Activated naive CD8-positive, alpha-beta T cell treated with anti-CD3 and anti-CD28 coated beads for 36 hours (primary cell): ENCODE measurements around the gene MAP3K14. TPM values are rescaled to one million over a fixed set of nuclear protein-coding genes. Genes with fewer than 3 reads are reported as not detected.
"Not testable (repeated sequence)": the region's sequence is repeated elsewhere in the genome, so short reads cannot be mapped to it uniquely, and the experiment has no call there.

Source experiments
- DNase-seq: peaks from one replicate; pipeline ENCODE4 v3.0.0; 2021
- H3K27ac Mint-ChIP-seq: one replicate; pipeline ENCODE4 v1.8.0; 2022; ENCODE audit warnings: mild to moderate bottlenecking, moderate library complexity, mixed read lengths
- H3K27me3 Mint-ChIP-seq: one replicate; pipeline ENCODE4 v1.8.0; 2022; ENCODE audit warnings: mild to moderate bottlenecking, mixed read lengths
- H3K36me3 Mint-ChIP-seq: one replicate; pipeline ENCODE4 v1.8.0; 2021; ENCODE audit warnings: mild to moderate bottlenecking, mixed read lengths
- H3K4me1 Mint-ChIP-seq: one replicate; pipeline ENCODE4 v1.8.0; 2021; ENCODE audit warnings: mixed read lengths
- H3K4me3 Mint-ChIP-seq: one replicate; pipeline ENCODE4 v1.8.0; 2022; ENCODE audit warnings: mild to moderate bottlenecking, moderate library complexity, mixed read lengths
- H3K9me3 Mint-ChIP-seq: one replicate; pipeline ENCODE4 v1.8.0; 2022; ENCODE audit warnings: mixed read lengths
- total RNA-seq, 2 experiments: library from RNA; stranded (reverse); gene quantifications; one replicate each; pipeline ENCODE4 v1.2.3, GENCODE V29; 2021

The MAP3K14 gene
- total RNA-seq, 2 experiments from 2014 or later: 27.1 to 28.3 TPM

- H3K4me1 Mint-ChIP-seq, H3K9me3 Mint-ChIP-seq, DNase-seq, H3K36me3 Mint-ChIP-seq, H3K27me3 Mint-ChIP-seq, H3K27ac Mint-ChIP-seq, H3K4me3 Mint-ChIP-seq: not testable (repeated sequence)
These were observed 27.3 kb upstream of the MAP3K14 start for GRCh38 chr17:45343967-45344664.

GRCh38 chr17:45342871-45343526 lies 26.2 kb upstream of the MAP3K14 start:
- no peak for DNase-seq
- H3K36me3 Mint-ChIP-seq: no peaks in the 10 kb centered on the region
- H3K4me1 Mint-ChIP-seq: peaks cover 8% of the 10 kb centered on the region
- no peaks in the 10 kb centered on the region for H3K9me3 Mint-ChIP-seq
- no peak overlapping the region for H3K27ac Mint-ChIP-seq
- no peak overlapping the region for H3K4me3 Mint-ChIP-seq
- no peaks in the 10 kb centered on the region for H3K27me3 Mint-ChIP-seq

GRCh38 chr17:45342306-45342705 lies 25.5 kb upstream of the MAP3K14 start:
- Mint-ChIP-seq H3K4me1 (peaks cover 8% of the 10 kb centered on the region), H3K36me3 (no peaks in the 10 kb centered on the region), H3K27me3 (no peaks in the 10 kb centered on the region), H3K9me3 (no peaks in the 10 kb centered on the region), H3K27ac (no peak overlapping the region), H3K4me3 (no peak overlapping the region)
- no peak for DNase-seq

GRCh38 chr17:45341533-45342158 lies 24.8 kb upstream of the MAP3K14 start:
- Mint-ChIP-seq H3K36me3 (no peaks in the 10 kb centered on the region), H3K27me3 (no peaks in the 10 kb centered on the region), H3K4me3 (no peak overlapping the region), H3K9me3 (no peaks in the 10 kb centered on the region), H3K27ac (no peak overlapping the region), H3K4me1 (peaks cover 8% of the 10 kb centered on the region)
- DNase-seq: no peak

- Mint-ChIP-seq H3K27ac (no peak overlapping the region), H3K36me3 (no peaks in the 10 kb centered on the region), H3K9me3 (no peaks in the 10 kb centered on the region), H3K4me1 (peaks cover 2% of the 10 kb centered on the region), H3K27me3 (no peaks in the 10 kb centered on the region), H3K4me3 (no peak overlapping the region)
- DNase-seq: no peak
These were observed 23.1 kb upstream of the MAP3K14 start for GRCh38 chr17:45339646-45340605.

DNA sequence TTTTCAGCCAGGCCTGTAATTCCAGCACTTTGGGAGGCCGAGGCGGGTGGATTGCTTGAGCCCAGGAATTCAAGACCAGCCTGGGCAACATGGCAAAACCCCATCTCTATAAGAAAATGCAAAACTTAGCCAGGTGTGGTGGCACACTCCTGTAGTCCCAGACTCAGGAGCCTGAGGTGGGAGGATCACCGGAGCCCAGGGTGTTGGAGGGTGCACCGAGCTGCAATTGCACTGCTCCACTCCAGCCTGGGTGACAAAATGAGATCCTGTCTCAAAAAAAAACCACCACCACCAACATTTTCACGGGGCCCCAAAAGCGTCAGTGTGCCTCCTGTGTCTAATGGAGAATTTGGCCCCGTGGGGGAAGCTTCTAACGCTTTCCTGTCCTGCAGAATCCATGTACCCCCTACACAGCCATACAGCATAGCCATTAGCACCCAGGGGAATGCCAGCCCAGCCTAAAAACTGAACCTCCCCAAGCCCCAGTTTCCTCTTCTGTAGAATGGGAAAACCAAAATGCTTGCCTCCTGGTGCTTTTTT lies 22.2 kb upstream of the MAP3K14 start:
- H3K36me3 Mint-ChIP-seq: no peaks in the 10 kb centered on the region
- no peaks in the 10 kb centered on the region for H3K9me3 Mint-ChIP-seq
- H3K4me3 Mint-ChIP-seq: no peak overlapping the region
- DNase-seq: no peak
- no peaks in the 10 kb centered on the region for H3K4me1 Mint-ChIP-seq
- no peaks in the 10 kb centered on the region for H3K27me3 Mint-ChIP-seq
- no peak overlapping the region for H3K27ac Mint-ChIP-seq

- peaks cover 5% of the 10 kb centered on the region for H3K4me1 Mint-ChIP-seq
- H3K36me3 Mint-ChIP-seq: no peaks in the 10 kb centered on the region
- DNase-seq: no peak
- H3K27ac Mint-ChIP-seq: no peak overlapping the region
- H3K9me3 Mint-ChIP-seq: no peaks in the 10 kb centered on the region
- no peak overlapping the region for H3K4me3 Mint-ChIP-seq
- H3K27me3 Mint-ChIP-seq: no peaks in the 10 kb centered on the region
These were observed 21.4 kb upstream of the MAP3K14 start for GRCh38 chr17:45338023-45338781.

DNA sequence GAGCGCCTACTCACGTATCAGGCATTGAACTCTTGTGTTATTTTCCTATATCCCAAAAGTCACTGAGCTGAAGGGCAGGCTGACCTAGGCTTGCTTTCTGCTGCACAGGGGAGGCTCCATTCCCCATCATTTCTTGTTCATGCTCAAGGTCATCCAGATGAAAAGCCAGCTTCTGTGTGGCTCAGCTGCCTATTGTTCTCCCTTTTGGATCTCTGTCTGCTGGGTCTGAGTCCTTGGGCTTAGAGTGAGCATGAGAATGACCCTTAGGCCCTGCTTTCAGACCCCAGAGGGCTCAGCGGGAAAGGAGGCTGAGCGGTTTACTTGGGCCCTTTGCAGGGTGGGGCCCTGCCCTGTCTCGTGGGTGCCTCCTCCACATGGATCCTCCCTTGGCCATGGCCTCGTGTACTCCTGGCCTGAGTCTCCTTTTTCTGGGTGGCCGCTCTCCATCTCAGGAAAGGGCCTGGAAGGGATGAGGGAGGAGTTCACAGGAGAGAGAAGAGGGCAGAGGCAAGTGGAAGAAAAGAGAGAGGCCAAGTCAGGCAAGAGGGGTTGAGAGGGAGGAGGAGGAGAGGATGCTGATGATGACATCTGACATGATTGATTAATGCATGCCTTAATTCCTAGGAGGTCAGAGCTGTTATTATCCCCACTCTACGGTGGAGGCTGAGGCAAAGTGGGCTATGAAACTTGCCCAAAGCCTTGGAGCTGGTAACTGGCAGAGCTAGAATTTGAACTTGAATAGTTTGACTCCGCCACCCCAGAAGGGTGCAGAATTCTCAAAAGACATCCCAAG lies 19.8 kb upstream of the MAP3K14 start:
- H3K27ac Mint-ChIP-seq: no peak overlapping the region
- no peaks in the 10 kb centered on the region for H3K36me3 Mint-ChIP-seq
- no peak overlapping the region for H3K4me3 Mint-ChIP-seq
- H3K9me3 Mint-ChIP-seq: no peaks in the 10 kb centered on the region
- peaks cover 16% of the 10 kb centered on the region for H3K4me1 Mint-ChIP-seq
- no peaks in the 10 kb centered on the region for H3K27me3 Mint-ChIP-seq
- DNase-seq: no peak

- Mint-ChIP-seq H3K27me3 (no peaks in the 10 kb centered on the region), H3K27ac (no peak overlapping the region), H3K9me3 (no peaks in the 10 kb centered on the region), H3K4me3 (no peak overlapping the region), H3K4me1 (peaks cover 16% of the 10 kb centered on the region), H3K36me3 (no peaks in the 10 kb centered on the region)
- DNase-seq: no peak
These were observed 18.9 kb upstream of the MAP3K14 start for GRCh38 chr17:45335721-45336120.

DNA sequence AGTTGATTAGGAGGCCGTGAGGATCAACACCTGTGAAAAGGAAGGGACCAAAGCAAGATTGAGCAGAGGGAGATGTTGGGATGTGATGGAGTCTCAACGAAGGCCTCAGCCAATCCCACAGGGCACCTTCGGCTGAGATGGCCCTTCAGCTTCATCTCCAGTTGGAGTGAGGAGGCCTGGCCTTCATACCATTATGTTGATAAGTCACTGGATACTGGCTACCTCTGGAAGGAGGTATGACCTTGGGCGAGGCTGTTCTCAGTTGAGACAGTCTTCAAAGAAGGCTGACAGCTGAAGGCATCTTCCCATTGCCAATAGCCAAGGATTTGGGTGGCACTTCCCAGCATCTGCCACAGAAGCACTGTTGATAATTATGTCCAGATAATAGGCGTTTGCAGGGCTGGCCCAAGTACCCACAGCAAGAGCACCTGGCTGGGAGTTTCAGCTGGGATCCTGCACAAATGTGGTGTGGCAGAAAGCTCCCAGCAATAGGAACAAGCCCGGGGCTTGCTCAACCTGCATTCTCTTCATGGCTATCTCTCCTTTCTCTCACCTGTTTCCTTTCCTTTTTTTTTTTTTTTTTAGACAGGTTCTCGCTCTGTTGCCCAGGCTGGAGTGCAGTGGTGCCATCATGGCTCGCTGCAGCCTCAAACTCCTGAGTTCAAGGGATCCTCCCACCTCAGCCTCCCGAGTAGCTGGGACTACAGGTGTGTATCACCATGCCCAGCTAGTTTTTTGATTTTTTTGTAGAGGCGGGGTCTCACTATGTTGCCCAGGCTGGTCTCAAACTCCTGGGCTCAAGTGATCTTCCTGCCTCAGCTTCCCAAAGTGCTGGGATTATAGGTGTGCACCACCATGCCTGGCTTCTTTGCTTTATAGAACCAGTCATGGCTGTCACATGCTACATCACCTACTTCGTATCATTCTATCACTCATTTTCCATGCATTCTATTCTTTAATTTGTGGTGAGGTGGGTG lies 18.2 kb upstream of the MAP3K14 start:
- DNase-seq: no peak
- H3K9me3 Mint-ChIP-seq: no peaks in the 10 kb centered on the region
- H3K27ac Mint-ChIP-seq: no peak overlapping the region

DNA sequence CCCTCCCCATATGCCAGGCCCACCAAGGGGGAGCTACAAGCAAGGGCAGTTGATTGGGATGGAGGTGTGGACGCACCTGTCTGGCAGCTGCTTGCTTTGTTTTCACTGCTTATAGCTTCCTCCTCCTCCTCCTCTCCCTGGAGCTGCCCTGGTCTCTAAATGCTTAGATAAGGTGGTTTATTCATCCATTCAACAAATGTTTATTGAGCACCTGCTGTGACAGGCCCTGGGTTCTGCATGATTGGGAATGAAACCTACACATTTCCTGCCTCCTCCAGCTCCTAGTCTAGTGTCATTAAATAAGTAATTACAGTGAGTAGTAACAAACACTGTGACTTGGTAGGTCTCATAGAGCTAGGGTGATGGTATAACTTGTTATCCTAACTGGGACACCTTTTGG lies 17.4 kb upstream of the MAP3K14 start:
- Mint-ChIP-seq H3K36me3 (no peaks in the 10 kb centered on the region), H3K9me3 (no peaks in the 10 kb centered on the region), H3K4me1 (peaks cover 16% of the 10 kb centered on the region), H3K27ac (no peak overlapping the region), H3K4me3 (no peak overlapping the region), H3K27me3 (no peaks in the 10 kb centered on the region)
- DNase-seq: no peak

More for the DNA sequence above, 18.2 kb upstream of the MAP3K14 start:
- H3K36me3 Mint-ChIP-seq: no peaks in the 10 kb centered on the region
- no peaks in the 10 kb centered on the region for H3K27me3 Mint-ChIP-seq
- H3K4me3 Mint-ChIP-seq: no peak overlapping the region
- H3K4me1 Mint-ChIP-seq: peaks cover 16% of the 10 kb centered on the region

DNA sequence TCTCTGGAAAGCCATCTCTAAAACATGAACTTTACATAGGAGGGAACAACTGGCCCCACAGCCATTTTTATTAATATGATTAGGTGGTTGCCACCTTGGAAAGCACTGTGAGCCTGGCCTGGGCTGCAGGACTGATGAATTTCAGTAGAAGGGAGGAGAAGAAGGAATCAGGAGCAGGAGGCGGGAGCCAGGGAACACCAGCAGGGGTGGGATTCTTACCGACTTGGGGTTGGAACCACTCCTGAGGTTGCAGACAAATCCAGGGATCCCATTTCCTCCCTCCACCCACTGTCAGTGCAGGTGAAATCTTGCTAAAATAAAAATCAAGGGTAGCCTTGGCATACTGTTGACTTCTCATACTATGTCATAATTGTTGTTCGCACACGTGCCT lies 16.9 kb upstream of the MAP3K14 start:
- Mint-ChIP-seq H3K4me1 (peaks cover 16% of the 10 kb centered on the region), H3K27ac (no peak overlapping the region), H3K4me3 (no peak overlapping the region)

More for the DNA sequence above, 16.9 kb upstream of the MAP3K14 start:
- Mint-ChIP-seq H3K9me3 (no peaks in the 10 kb centered on the region), H3K36me3 (no peaks in the 10 kb centered on the region), H3K27me3 (no peaks in the 10 kb centered on the region)
- no peak for DNase-seq
